Fibroblast of villous mesenchyme (primary cell): ENCODE data around the gene SYNGR1. TPM values are rescaled to one million over a fixed set of nuclear protein-coding genes. Genes with fewer than 3 reads are reported as not detected.

ENCODE experiments used
- DNase-seq: peaks from one replicate; pipeline ENCODE4 v3.0.0-alpha.2; 2010; ENCODE audit warnings: low read depth
- H3K4me3 ChIP-seq: 2 replicates; pipeline ENCODE4 v1.5.1; 2011; ENCODE audit warnings: low read depth, mild to moderate bottlenecking, low read length
- CTCF ChIP-seq: IDR thresholded peaks from 2 replicates; pipeline ENCODE4 v1.5.1; 2012; ENCODE audit warnings: low read depth, mild to moderate bottlenecking, low read length; ENCODE audit not compliant: insufficient read depth
- small RNA-seq: library from RNA; depleted of rRNA; stranded (forward); fragments of <200 nt; gene quantifications from one replicate; pipeline ENCODE3, GENCODE V24; 2012
- total RNA-seq: library from RNA; depleted of rRNA; stranded (reverse); fragments of >200 nt; gene quantifications from 2 replicates; pipeline ENCODE4 v1.2.3, GENCODE V29; 2012

The SYNGR1 gene
- total RNA-seq, 1 donor: 8.6 TPM

DNA sequence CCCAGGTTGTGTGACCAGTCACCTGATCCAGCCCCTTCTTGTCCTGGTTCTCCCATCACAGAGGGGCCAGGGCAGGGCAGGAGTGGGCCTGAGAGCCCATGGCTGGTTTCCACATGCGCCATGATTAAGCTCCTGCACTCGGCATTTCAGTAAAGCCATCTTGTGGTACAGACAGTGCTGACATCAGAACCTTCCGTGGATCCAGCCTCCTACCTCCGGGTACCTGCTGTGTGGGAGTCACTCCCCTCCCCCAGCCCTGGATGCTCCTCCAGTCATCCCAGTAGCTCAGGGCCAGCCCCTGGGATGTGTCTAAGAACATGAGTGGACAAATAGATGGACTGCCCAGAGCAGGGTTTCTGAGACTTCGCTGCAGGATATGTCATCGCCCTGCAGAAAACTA lies 84.9 kb downstream of the SYNGR1 start:
- TF ChIP-seq CTCF: no peak
- H3K4me3 ChIP-seq: no peak overlapping the region
- no peak for DNase-seq

Small RNA genes within 50 kb of the gene (small RNA-seq; reads per million reads assigned to genes)
- gene SNORD43 (not detected), gene SNORD83A (29,763 reads per million, percentile 100 among the genes with 10 or more reads in this experiment), gene SNORD83B (not detected)

Other genes starting within 250 kb of the SYNGR1 start
- gene CBX7, start 197.3 kb upstream of the SYNGR1 start, total RNA-seq: 3.9 and 5.2 TPM in 2 replicates
- gene PDGFB, start 105.0 kb upstream of the SYNGR1 start, total RNA-seq: 7.7 and 11.7 TPM in 2 replicates
- 1,795 and 1,805 TPM in 2 replicates for gene RPL3, start 30.4 kb upstream of the SYNGR1 start, total RNA-seq
- gene TAB1, start 49.8 kb downstream of the SYNGR1 start, total RNA-seq: 11.6 and 13.4 TPM in 2 replicates
- 0.64 and 1.3 TPM in 2 replicates for gene MGAT3, start 107.0 kb downstream of the SYNGR1 start, total RNA-seq
- gene MIEF1, start 152.3 kb downstream of the SYNGR1 start, total RNA-seq: 26.1 and 32.8 TPM in 2 replicates
- 200 and 379 TPM in 2 replicates for gene ATF4, start 170.6 kb downstream of the SYNGR1 start, total RNA-seq
- gene RPS19BP1, start 182.8 kb downstream of the SYNGR1 start, total RNA-seq: 44.0 and 57.0 TPM in 2 replicates
- under 0.01 TPM in 1 of 2 replicates, not detected in the other for gene CACNA1I, start 220.8 kb downstream of the SYNGR1 start, total RNA-seq